ENCODE results near the gene C2orf81. TPM values are rescaled to one million over a fixed set of nuclear protein-coding genes. Genes with fewer than 3 reads are reported as not detected.
A peak's percentile ranks its signal among the peaks of the same experiment; 100 is the strongest.
"Not testable (repeated sequence)": the region's sequence is repeated elsewhere in the genome, so short reads cannot be mapped to it uniquely, and the experiment has no call there.

C2orf81 gene
- total RNA-seq (2014; rRNA removed; shearing (Covaris generic)), result 0.95 and 2.8 TPM in 2 replicates

GRCh38 chr2:74421221-74421870 is at the start of gene C2orf81, which contains the start of gene WDR54:
Gene C2orf81, minus strand, starts transcription at chr2:74421619. Its CDS starts 59 bp downstream, at chr2:74421560.
Gene WDR54, plus strand, starts transcription at chr2:74421730. Its CDS starts 424 bp downstream, at chr2:74422154.
- DNase-seq (ENCODE audit: low spot score), result peak; percentile 94
- in situ Hi-C loops (cut with HindIII; ENCODE audit: low sequenced_read_pairs), result no loop called here

GRCh38 chr2:74470742-74471141 is 49.3 kb upstream of the C2orf81 start:
- in situ Hi-C loops (cut with HindIII; ENCODE audit: low sequenced_read_pairs); DNase-seq (ENCODE audit: low spot score): not testable (repeated sequence)

GRCh38 chr2:74464406-74464805 is 43.0 kb upstream of the C2orf81 start:
- no peak for DNase-seq (ENCODE audit: low spot score)
- in situ Hi-C loops (cut with HindIII; ENCODE audit: low sequenced_read_pairs), result no loop called here

GRCh38 chr2:74462786-74463105 is 41.3 kb upstream of the C2orf81 start:
- no peak for DNase-seq (ENCODE audit: low spot score)
- in situ Hi-C loops (cut with HindIII; ENCODE audit: low sequenced_read_pairs), result no loop called here

GRCh38 chr2:74462054-74462785 is 40.8 kb upstream of the C2orf81 start:
- no peak for DNase-seq (ENCODE audit: low spot score)
- in situ Hi-C loops (cut with HindIII; ENCODE audit: low sequenced_read_pairs), result no loop called here

GRCh38 chr2:74461187-74462053 is 40.0 kb upstream of the C2orf81 start:
- DNase-seq (ENCODE audit: low spot score), result no peak
- in situ Hi-C loops (cut with HindIII; ENCODE audit: low sequenced_read_pairs), result no loop called here

- in situ Hi-C loops (cut with HindIII; ENCODE audit: low sequenced_read_pairs); DNase-seq (ENCODE audit: low spot score): not testable (repeated sequence)
These were observed 38.8 kb upstream of the C2orf81 start for GRCh38 chr2:74460187-74460586.

- DNase-seq (ENCODE audit: low spot score); in situ Hi-C loops (cut with HindIII; ENCODE audit: low sequenced_read_pairs): not testable (repeated sequence)
These were observed 38.2 kb upstream of the C2orf81 start for GRCh38 chr2:74459503-74460118.

- DNase-seq (ENCODE audit: low spot score), result no peak
- in situ Hi-C loops (cut with HindIII; ENCODE audit: low sequenced_read_pairs), result no loop called here
These were observed 37.5 kb upstream of the C2orf81 start for GRCh38 chr2:74458938-74459363.

- peak; percentile 100 for DNase-seq (ENCODE audit: low spot score)
- in situ Hi-C loops (cut with HindIII; ENCODE audit: low sequenced_read_pairs), result no loop called here
These were observed 36.9 kb upstream of the C2orf81 start, which contains the start of gene WBP1 for GRCh38 chr2:74458132-74458937. Gene WBP1, plus strand, starts transcription at chr2:74458438. Its CDS starts 165 bp downstream, at chr2:74458603.

GRCh38 chr2:74457549-74458131 is 36.2 kb upstream of the C2orf81 start:
- in situ Hi-C loops (cut with HindIII; ENCODE audit: low sequenced_read_pairs), result no loop called here
- DNase-seq (ENCODE audit: low spot score), result peak; percentile 63

GRCh38 chr2:74457129-74457548 is 35.7 kb upstream of the C2orf81 start:
- in situ Hi-C loops (cut with HindIII; ENCODE audit: low sequenced_read_pairs), result no loop called here
- no peak for DNase-seq (ENCODE audit: low spot score)

- in situ Hi-C loops (cut with HindIII; ENCODE audit: low sequenced_read_pairs), result no loop called here
These were observed 33.5 kb upstream of the C2orf81 start, which contains the start of gene INO80B for GRCh38 chr2:74454654-74455511. Gene INO80B, plus strand, starts transcription at chr2:74455087. Its CDS starts 30 bp downstream, at chr2:74455117.

GRCh38 chr2:74450570-74451190 is 29.3 kb upstream of the C2orf81 start:
- DNase-seq (ENCODE audit: low spot score), result no peak
- in situ Hi-C loops (cut with HindIII; ENCODE audit: low sequenced_read_pairs), result no loop called here

More at GRCh38 chr2:74454654-74455511, 33.5 kb upstream of the C2orf81 start, which contains the start of gene INO80B:
- DNase-seq (ENCODE audit: low spot score), result peak; percentile 97

GRCh38 chr2:74448771-74449170 is 27.4 kb upstream of the C2orf81 start:
- DNase-seq (ENCODE audit: low spot score), result no peak
- in situ Hi-C loops (cut with HindIII; ENCODE audit: low sequenced_read_pairs), result no loop called here

- DNase-seq (ENCODE audit: low spot score), result no peak
- in situ Hi-C loops (cut with HindIII; ENCODE audit: low sequenced_read_pairs), result no loop called here
These were observed 26.0 kb upstream of the C2orf81 start for GRCh38 chr2:74447230-74447999.

All from G401 (cell line).